ENCODE results near the gene MOCS3.
A peak's percentile ranks its signal among the peaks of the same experiment; 100 is the strongest.

MOCS3 gene

GRCh38 chr20:50987493-50988210, 29.0 kb downstream of the MOCS3 start:
- peak; percentile 51 for DNase-seq

GRCh38 chr20:50991076-50991475, 32.5 kb downstream of the MOCS3 start:
- DNase-seq: no peak

GRCh38 chr20:50992336-50992732, 33.7 kb downstream of the MOCS3 start:
- no peak for DNase-seq

- peak; percentile 7 for DNase-seq
These were observed 34.3 kb downstream of the MOCS3 start for GRCh38 chr20:50992733-50993457.

- no peak for DNase-seq
These were observed 35.3 kb downstream of the MOCS3 start for GRCh38 chr20:50993876-50994275.

- no peak for DNase-seq
These were observed 36.9 kb downstream of the MOCS3 start for GRCh38 chr20:50995506-50995905.

GRCh38 chr20:50996901-50997865, 38.6 kb downstream of the MOCS3 start:
- peak; percentile 10 for DNase-seq

GRCh38 chr20:50999355-50999754, 40.7 kb downstream of the MOCS3 start:
- DNase-seq: no peak

GRCh38 chr20:51001430-51002265, 43.0 kb downstream of the MOCS3 start:
- no peak for DNase-seq

GRCh38 chr20:51002633-51003032, 44.0 kb downstream of the MOCS3 start:
- no peak for DNase-seq

GRCh38 chr20:51003753-51004152, 45.1 kb downstream of the MOCS3 start:
- no peak for DNase-seq

- DNase-seq: no peak
These were observed 45.7 kb downstream of the MOCS3 start for GRCh38 chr20:51004305-51004727.

GRCh38 chr20:51004781-51005180, 46.2 kb downstream of the MOCS3 start:
- DNase-seq: no peak

GRCh38 chr20:51005214-51005613, 46.6 kb downstream of the MOCS3 start:
- no peak for DNase-seq

GRCh38 chr20:51008718-51009117, 50.1 kb downstream of the MOCS3 start:
- DNase-seq: no peak

- no peak for DNase-seq
These were observed 50.9 kb downstream of the MOCS3 start for GRCh38 chr20:51009303-51010042.

GRCh38 chr20:51010043-51010365, 51.4 kb downstream of the MOCS3 start:
- DNase-seq: no peak

GRCh38 chr20:51010932-51011331, 52.3 kb downstream of the MOCS3 start:
- no peak for DNase-seq

GRCh38 chr20:51011479-51011878, 52.9 kb downstream of the MOCS3 start:
- DNase-seq: no peak

GRCh38 chr20:51012357-51012756, 53.7 kb downstream of the MOCS3 start:
- no peak for DNase-seq

Measured in DMS 273 treated with DMSO at 0.1 percent for 48 hours (cell line).